HEK293 (cell line): Measurements from ENCODE around the gene SPEG.
A peak's percentile ranks its signal among the peaks of the same experiment; 100 is the strongest.

Experiments used
- TCF7L2 ChIP-seq: IDR thresholded peaks from 2 replicates; pipeline ENCODE4 v1.6.1; 2011; ENCODE audit warnings: low read depth, mild to moderate bottlenecking, inconsistent platforms, low read length, moderate library complexity, borderline replicate concordance
- ZBTB21 ChIP-seq: fragments of 450-650 bp; formaldehyde crosslinking; IDR thresholded peaks from 2 replicates; pipeline ENCODE4 v1.5.1; 2017; ENCODE audit warnings: missing biosample characterization, missing genetic modification characterization
- ZBTB26 ChIP-seq: fragments of 450-650 bp; formaldehyde crosslinking; optimal IDR thresholded peaks from 2 replicates; pipeline ENCODE3; 2016; ENCODE audit warnings: missing biosample characterization, mild to moderate bottlenecking, missing genetic modification characterization
- ZNF10 ChIP-seq: fragments of 450-650 bp; formaldehyde crosslinking; IDR thresholded peaks from 2 replicates; pipeline ENCODE4 v1.5.1; 2017; ENCODE audit warnings: missing biosample characterization, missing genetic modification characterization
- ZNF133 ChIP-seq: fragments of 450-650 bp; formaldehyde crosslinking; IDR thresholded peaks from 2 replicates; pipeline ENCODE4 v1.5.1; 2016; ENCODE audit warnings: missing biosample characterization, missing genetic modification characterization
- ZNF23 ChIP-seq: fragments of 450-650 bp; formaldehyde crosslinking; IDR thresholded peaks from 2 replicates; pipeline ENCODE4 v1.5.1; 2016; ENCODE audit warnings: missing biosample characterization, missing genetic modification characterization, borderline replicate concordance
- ZNF433 ChIP-seq: fragments of 450-650 bp; formaldehyde crosslinking; IDR thresholded peaks from 2 replicates; pipeline ENCODE4 v1.5.1; 2016; ENCODE audit warnings: missing biosample characterization, missing genetic modification characterization, low read depth
- ZNF549 ChIP-seq: fragments of 450-650 bp; IDR thresholded peaks from 2 replicates; pipeline ENCODE4 v1.5.1; 2018; ENCODE audit warnings: missing biosample characterization, missing genetic modification characterization, mild to moderate bottlenecking, inconsistent platforms, moderate library complexity
- ZNF585B ChIP-seq: fragments of 450-650 bp; formaldehyde crosslinking; IDR thresholded peaks from 2 replicates; pipeline ENCODE4 v1.5.1; 2016; ENCODE audit warnings: missing biosample characterization, missing genetic modification characterization
- ZNF629 ChIP-seq: fragments of 450-650 bp; formaldehyde crosslinking; IDR thresholded peaks from 2 replicates; pipeline ENCODE4 v1.5.1; 2017; ENCODE audit warnings: missing biosample characterization, missing genetic modification characterization
- ZNF837 ChIP-seq: fragments of 450-650 bp; formaldehyde crosslinking; IDR thresholded peaks from 2 replicates; pipeline ENCODE4 v1.5.1; 2016; ENCODE audit warnings: missing biosample characterization, missing genetic modification characterization
- TF ChIP-seq, protein P1 (sequence below): fragments of 450-650 bp; formaldehyde crosslinking; IDR thresholded peaks from 2 replicates; pipeline ENCODE4 v1.5.1; 2016; ENCODE audit warnings: missing biosample characterization, missing genetic modification characterization

- TF ChIP-seq, protein P1, sequence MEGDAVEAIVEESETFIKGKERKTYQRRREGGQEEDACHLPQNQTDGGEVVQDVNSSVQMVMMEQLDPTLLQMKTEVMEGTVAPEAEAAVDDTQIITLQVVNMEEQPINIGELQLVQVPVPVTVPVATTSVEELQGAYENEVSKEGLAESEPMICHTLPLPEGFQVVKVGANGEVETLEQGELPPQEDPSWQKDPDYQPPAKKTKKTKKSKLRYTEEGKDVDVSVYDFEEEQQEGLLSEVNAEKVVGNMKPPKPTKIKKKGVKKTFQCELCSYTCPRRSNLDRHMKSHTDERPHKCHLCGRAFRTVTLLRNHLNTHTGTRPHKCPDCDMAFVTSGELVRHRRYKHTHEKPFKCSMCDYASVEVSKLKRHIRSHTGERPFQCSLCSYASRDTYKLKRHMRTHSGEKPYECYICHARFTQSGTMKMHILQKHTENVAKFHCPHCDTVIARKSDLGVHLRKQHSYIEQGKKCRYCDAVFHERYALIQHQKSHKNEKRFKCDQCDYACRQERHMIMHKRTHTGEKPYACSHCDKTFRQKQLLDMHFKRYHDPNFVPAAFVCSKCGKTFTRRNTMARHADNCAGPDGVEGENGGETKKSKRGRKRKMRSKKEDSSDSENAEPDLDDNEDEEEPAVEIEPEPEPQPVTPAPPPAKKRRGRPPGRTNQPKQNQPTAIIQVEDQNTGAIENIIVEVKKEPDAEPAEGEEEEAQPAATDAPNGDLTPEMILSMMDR (tag by site-specific recombination) = peak; percentile 53
- no peak for TF ChIP-seq ZNF10
- TF ChIP-seq TCF7L2 = no peak
- no peak for TF ChIP-seq ZNF433 (tag by site-specific recombination)
- no peak for TF ChIP-seq ZBTB21 (tag by site-specific recombination)
- TF ChIP-seq ZNF837 (tag by site-specific recombination) = no peak
- no peak for TF ChIP-seq ZNF133 (tag by site-specific recombination)
- TF ChIP-seq ZNF23 = no peak
- no peak for TF ChIP-seq ZNF629 (tag by site-specific recombination)
- TF ChIP-seq ZNF585B (tag by site-specific recombination) = no peak
- TF ChIP-seq ZBTB26 (tag by site-specific recombination) = peak; percentile 47
- TF ChIP-seq ZNF549 (tag by site-specific recombination) = no peak
Observed at GRCh38 chr2:219388121-219388906, 46.3 kb upstream of the SPEG start.
